Activated CD4-positive, alpha-beta T cell treated with anti-CD3 and anti-CD28 coated beads for 4 hours (primary cell): ENCODE measurements around the gene SPRED2.
"Not testable (repeated sequence)": the region's sequence is repeated elsewhere in the genome, so short reads cannot be mapped to it uniquely, and the experiment has no call there.

Experiments
- DNase-seq, 2 donors: peaks; one replicate each; pipeline ENCODE4 v3.0.0-alpha.2; 2020

Gene SPRED2

GRCh38 chr2:65334714-65335113 is 97.7 kb downstream of the SPRED2 start:
- DNase-seq, result no peak

GRCh38 chr2:65331336-65332025 is 100.9 kb downstream of the SPRED2 start:
- DNase-seq, result no peak

GRCh38 chr2:65329525-65329924 is 102.9 kb downstream of the SPRED2 start:
- DNase-seq, result no peak

GRCh38 chr2:65326276-65326675 is 106.1 kb downstream of the SPRED2 start:
- no peak for DNase-seq

GRCh38 chr2:65325066-65325465 is 107.3 kb downstream of the SPRED2 start:
- no peak for DNase-seq

GRCh38 chr2:65320946-65321345 is 111.5 kb downstream of the SPRED2 start:
- no peak for DNase-seq

- DNase-seq, result no peak
Observed at GRCh38 chr2:65320042-65320725, 112.2 kb downstream of the SPRED2 start.

- DNase-seq, result no peak
Observed at GRCh38 chr2:65319674-65320041, 112.7 kb downstream of the SPRED2 start.

- DNase-seq, result no peak
Observed at GRCh38 chr2:65319072-65319673, 113.2 kb downstream of the SPRED2 start.

- no peak for DNase-seq
Observed at GRCh38 chr2:65317841-65318240, 114.6 kb downstream of the SPRED2 start.

- DNase-seq, result not testable (repeated sequence)
Observed at GRCh38 chr2:65317351-65317750, 115.0 kb downstream of the SPRED2 start.

GRCh38 chr2:65316072-65316471 is 116.3 kb downstream of the SPRED2 start:
- DNase-seq, result no peak

- no peak for DNase-seq
Observed at GRCh38 chr2:65314801-65315441, 117.5 kb downstream of the SPRED2 start.

- no peak for DNase-seq
Observed at GRCh38 chr2:65313954-65314256, 118.5 kb downstream of the SPRED2 start.

- no peak for DNase-seq
Observed at GRCh38 chr2:65313126-65313953, 119.1 kb downstream of the SPRED2 start.

- no peak for DNase-seq
Observed at GRCh38 chr2:65311596-65311995, 120.8 kb downstream of the SPRED2 start.

GRCh38 chr2:65311049-65311448 is 121.3 kb downstream of the SPRED2 start:
- no peak for DNase-seq

GRCh38 chr2:65309699-65310098 is 122.7 kb downstream of the SPRED2 start:
- DNase-seq, result no peak

GRCh38 chr2:65305934-65306333 is 126.5 kb downstream of the SPRED2 start:
- no peak for DNase-seq

- DNase-seq, result peak; percentile 54 to 61
Observed at GRCh38 chr2:65300761-65301711, 131.4 kb downstream of the SPRED2 start.

- no peak for DNase-seq
Observed at GRCh38 chr2:65300134-65300760, 132.2 kb downstream of the SPRED2 start.
